ENCODE results near the gene FLNB.

The FLNB gene

GRCh38 chr3:58150130-58150809 lies 142.0 kb downstream of the FLNB start:
- FAIRE-seq = no peak

GRCh38 chr3:58150810-58151199 lies 142.6 kb downstream of the FLNB start:
- FAIRE-seq = no peak

- FAIRE-seq = no peak
Observed at GRCh38 chr3:58151637-58152036, 143.4 kb downstream of the FLNB start.

GRCh38 chr3:58152225-58153015 lies 144.2 kb downstream of the FLNB start:
- FAIRE-seq = no peak

- no peak for FAIRE-seq
Observed at GRCh38 chr3:58153371-58153770, 145.1 kb downstream of the FLNB start.

GRCh38 chr3:58154626-58155449 lies 146.6 kb downstream of the FLNB start:
- no peak for FAIRE-seq

- FAIRE-seq = no peak
Observed at GRCh38 chr3:58155838-58156237, 147.6 kb downstream of the FLNB start.

- FAIRE-seq = no peak
Observed at GRCh38 chr3:58157700-58158099, 149.5 kb downstream of the FLNB start.

- FAIRE-seq = no peak
Observed at GRCh38 chr3:58158442-58159153, 150.4 kb downstream of the FLNB start.

GRCh38 chr3:58160399-58160798 lies 152.2 kb downstream of the FLNB start:
- no peak for FAIRE-seq

GRCh38 chr3:58161435-58162398 lies 153.5 kb downstream of the FLNB start:
- no peak for FAIRE-seq

GRCh38 chr3:58163234-58163633 lies 155.0 kb downstream of the FLNB start:
- no peak for FAIRE-seq

GRCh38 chr3:58164199-58164879 lies 156.1 kb downstream of the FLNB start:
- no peak for FAIRE-seq

- no peak for FAIRE-seq
Observed at GRCh38 chr3:58164906-58165821, 156.9 kb downstream of the FLNB start.

GRCh38 chr3:58167431-58168351 lies 159.5 kb downstream of the FLNB start:
- no peak for FAIRE-seq

- FAIRE-seq = no peak
Observed at GRCh38 chr3:58168498-58168897, 160.3 kb downstream of the FLNB start.

GRCh38 chr3:58169371-58169770 lies 161.1 kb downstream of the FLNB start:
- FAIRE-seq = no peak

GRCh38 chr3:58170376-58170775 lies 162.2 kb downstream of the FLNB start:
- FAIRE-seq = no peak

GRCh38 chr3:58171126-58171525 lies 162.9 kb downstream of the FLNB start:
- no peak for FAIRE-seq

All from colon (tissue), 2 donors.